Urothelium cell line (cell line): Measurements from ENCODE around the gene ZBTB24.
"Not testable (repeated sequence)": the region's sequence is repeated elsewhere in the genome, so short reads cannot be mapped to it uniquely, and the experiment has no call there.

Experiments used
- DNase-seq: peaks from one replicate; pipeline ENCODE4 v3.0.0; 2011; ENCODE audit warnings: low spot score, mixed read lengths
- FAIRE-seq: peaks from 2 replicates; lab custom pipeline; 2011; peaks lifted over from hg19 to GRCh38; lab: Jason Lieb, UNC

ZBTB24 gene

GRCh38 chr6:109472132-109472995, 10.7 kb downstream of the ZBTB24 start:
- no peak for DNase-seq
- no peak for FAIRE-seq

GRCh38 chr6:109471105-109471810, 11.8 kb downstream of the ZBTB24 start:
- DNase-seq (no peak), FAIRE-seq (no peak)

- FAIRE-seq (no peak), DNase-seq (no peak)
Measured at GRCh38 chr6:109469591-109470189, 13.3 kb downstream of the ZBTB24 start.

DNA sequence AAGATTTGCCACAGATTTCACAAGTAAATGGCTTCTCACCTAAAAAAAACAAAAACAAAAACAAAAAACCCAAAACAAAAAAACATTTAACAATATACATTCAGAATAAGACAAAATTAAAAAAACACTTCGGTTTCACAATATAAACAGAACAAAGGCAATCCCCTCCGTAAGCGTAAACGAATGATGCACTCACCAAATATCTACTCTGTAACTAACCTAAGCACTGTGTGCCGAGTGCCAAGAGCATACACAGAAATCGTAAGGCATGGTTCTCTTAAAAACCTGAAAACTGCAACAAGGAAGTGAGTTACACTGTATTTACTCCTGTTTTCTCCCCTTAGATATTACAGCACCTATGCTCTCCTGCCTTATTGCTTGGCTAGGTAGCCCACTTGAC, 15.3 kb downstream of the ZBTB24 start:
- DNase-seq (no peak), FAIRE-seq (no peak)

DNA sequence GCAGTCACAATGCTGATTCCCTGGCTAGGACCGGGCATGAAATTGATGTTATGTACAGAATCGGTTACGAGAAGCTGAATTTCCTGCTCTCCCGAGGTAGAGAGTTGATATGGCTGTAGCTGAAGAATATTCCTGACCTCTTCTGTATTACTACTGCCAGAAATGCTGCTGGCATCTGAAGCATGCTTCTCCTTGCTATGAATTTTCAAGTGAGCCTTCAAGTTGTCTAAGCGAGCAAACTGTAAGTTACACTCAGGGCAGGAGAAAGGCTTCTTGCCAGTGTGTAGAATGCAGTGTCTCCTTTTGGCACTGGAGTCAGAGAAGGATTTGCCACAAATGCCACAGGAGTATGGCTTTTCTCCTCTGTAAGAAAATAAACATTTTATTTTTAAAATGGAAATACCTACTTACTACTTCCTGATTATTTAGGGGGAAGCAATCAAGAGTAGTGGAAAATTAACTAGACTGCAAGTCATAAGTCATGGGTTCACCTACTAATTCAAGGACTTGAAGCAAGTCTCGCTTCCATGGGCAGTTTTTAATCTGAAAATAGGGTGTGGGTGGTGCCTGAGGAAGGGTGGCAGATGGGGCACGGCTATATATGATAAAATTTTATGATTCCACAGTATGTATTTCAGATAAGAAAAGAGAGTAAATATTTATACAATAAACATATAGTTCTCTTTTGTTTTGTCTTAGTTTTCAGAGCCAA, 16.7 kb downstream of the ZBTB24 start:
- no peak for FAIRE-seq

DNA sequence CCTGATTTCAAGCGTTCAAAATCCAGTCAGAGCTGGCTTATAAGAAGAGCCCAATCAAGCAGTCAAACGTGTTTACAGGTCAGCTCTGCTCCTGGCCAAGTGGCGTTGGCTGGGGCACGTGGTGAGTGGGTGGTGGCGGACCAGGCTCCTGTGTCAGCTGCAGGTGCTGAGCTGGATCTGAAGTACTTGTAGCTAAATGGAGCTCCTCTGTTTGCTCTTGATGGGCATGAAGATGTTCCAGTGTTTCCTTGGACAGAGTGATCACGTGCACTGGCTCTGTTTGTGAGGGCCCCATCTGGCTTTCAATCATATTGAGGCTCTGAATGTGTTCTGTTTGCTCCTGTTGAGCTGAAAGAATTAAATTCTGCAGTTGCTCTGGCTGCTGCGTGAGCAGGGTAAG, 17.2 kb downstream of the ZBTB24 start:
- DNase-seq (no peak), FAIRE-seq (no peak)

More for the DNA sequence above, 16.7 kb downstream of the ZBTB24 start:
- DNase-seq = no peak

GRCh38 chr6:109461733-109462526, 21.1 kb downstream of the ZBTB24 start:
- FAIRE-seq (no peak), DNase-seq (no peak)

- FAIRE-seq, DNase-seq: not testable (repeated sequence)
Measured at GRCh38 chr6:109461205-109461604, 21.8 kb downstream of the ZBTB24 start.

- no peak for FAIRE-seq
- DNase-seq = no peak
Measured at GRCh38 chr6:109460161-109460829, 22.7 kb downstream of the ZBTB24 start.

DNA sequence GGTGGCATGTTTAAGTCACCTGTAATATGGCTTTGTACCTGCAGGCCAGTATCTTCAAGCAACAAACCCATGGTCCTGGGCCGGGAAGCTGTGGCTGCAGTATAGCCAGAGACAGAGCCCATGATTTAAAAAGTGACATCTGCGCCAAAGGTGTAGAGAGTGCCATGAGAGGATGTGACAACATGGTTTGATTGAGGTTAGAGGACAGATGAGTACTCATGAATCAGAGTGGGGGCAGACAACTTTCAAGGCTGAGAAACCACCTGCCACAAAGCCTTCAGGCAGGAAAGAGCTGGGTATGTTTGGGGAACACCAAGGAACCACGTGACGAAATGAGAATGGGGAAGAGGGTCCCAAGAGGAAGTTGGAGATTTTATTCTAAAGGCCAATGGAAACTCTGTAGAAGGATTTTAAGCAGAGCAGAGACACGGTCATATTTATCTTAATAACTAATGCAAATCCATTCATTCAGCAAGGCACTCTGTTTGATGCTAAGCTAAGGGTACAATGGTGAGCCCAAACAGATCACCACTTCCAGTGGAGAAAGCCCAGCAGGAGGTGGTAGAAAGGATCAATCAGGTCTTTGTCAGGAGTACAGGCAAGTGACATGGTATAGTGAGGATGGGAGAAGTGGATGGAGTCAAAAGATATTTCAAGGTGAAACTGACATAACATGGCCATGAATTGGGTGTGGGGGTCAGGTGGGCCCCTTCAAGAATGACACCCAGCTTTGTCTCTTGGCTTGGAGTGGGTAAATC, 24.1 kb downstream of the ZBTB24 start:
- FAIRE-seq (no peak), DNase-seq (no peak)

GRCh38 chr6:109457562-109457996, 25.4 kb downstream of the ZBTB24 start:
- FAIRE-seq (no peak), DNase-seq (no peak)

GRCh38 chr6:109456710-109457561, 26.1 kb downstream of the ZBTB24 start:
- no peak for FAIRE-seq
- DNase-seq = no peak

DNA sequence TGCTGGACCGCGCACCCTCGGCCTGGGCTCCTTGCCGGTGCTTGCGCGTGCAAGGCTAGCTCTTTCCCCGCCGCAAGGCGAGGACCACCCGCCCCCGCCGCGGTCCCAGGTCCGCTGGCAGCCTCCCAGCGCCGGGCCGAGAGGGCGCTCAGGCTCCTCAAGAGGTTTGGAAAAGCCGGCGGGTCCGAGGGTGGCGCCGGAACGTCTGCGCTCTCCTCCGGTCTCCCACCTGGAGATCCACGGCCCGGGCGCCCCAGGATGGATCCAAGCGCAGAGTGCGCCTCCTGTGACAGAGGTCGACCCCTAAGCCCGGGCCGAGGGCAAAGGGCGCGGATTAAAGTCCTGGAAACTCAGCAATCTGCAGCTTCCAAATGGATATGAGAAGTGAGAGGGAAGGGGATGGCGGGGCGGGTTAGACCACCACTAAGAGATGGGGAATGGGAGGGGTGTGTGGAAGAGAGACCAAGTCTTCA, 26.9 kb downstream of the ZBTB24 start:
- DNase-seq (peak; percentile 37), FAIRE-seq (no peak)

DNA sequence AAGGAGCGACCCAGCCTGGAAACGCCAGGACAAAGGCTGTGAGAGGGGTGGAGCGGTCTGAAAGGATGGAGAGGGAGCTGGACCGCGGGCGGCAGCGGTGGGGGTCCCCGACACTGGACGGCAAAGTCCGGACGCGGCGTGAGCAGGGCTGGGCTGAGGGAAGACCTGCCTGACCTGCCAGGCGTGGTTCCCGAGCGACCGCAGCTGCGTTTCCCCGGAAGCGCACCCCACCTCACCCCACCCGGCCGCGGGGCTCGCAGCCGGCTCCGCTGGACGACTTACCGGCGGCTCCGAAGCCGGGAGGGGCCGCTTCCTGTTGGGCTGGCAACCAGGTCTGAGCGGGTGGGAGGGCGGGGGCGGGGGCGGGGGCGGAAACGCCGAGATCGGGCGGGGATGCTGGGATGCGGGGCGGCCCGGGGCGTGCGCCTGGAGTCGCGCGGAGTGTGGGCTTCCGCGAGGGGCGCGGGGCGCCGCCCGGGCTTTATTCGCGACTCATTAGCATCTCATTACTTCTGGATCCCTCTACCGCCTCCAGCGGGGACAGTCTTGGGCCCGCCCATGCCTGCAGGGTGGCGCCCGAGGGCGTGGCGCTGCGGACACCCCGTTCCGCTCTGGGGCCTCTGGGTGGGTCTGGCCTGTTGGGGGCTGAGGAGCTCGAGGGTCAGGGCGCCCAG, 27.4 kb downstream of the ZBTB24 start, which contains the start of gene MICAL1:
Gene MICAL1, minus strand, starts transcription at position 336 of the 674 bp plus-strand sequence. CDS start 1,576 bp downstream, outside the sequence.
- no peak for FAIRE-seq
- peak; percentile 67 for DNase-seq

GRCh38 chr6:109454496-109455436, 28.3 kb downstream of the ZBTB24 start:
- FAIRE-seq = no peak
- DNase-seq = peak; percentile 20
